GM19025 (cell line): ENCODE measurements around the gene VPREB1.
"Not testable (repeated sequence)": the region's sequence is repeated elsewhere in the genome, so short reads cannot be mapped to it uniquely, and the experiment has no call there.

Experiments used
- ATAC-seq: cut with Tn5 transposase; IDR thresholded peaks from one replicate; pipeline ENCODE4 v1.9.1; 2021; ENCODE audit warnings: mild to moderate bottlenecking, low read depth, moderate library complexity; ENCODE audit not compliant: unreplicated experiment

VPREB1 gene

DNA sequence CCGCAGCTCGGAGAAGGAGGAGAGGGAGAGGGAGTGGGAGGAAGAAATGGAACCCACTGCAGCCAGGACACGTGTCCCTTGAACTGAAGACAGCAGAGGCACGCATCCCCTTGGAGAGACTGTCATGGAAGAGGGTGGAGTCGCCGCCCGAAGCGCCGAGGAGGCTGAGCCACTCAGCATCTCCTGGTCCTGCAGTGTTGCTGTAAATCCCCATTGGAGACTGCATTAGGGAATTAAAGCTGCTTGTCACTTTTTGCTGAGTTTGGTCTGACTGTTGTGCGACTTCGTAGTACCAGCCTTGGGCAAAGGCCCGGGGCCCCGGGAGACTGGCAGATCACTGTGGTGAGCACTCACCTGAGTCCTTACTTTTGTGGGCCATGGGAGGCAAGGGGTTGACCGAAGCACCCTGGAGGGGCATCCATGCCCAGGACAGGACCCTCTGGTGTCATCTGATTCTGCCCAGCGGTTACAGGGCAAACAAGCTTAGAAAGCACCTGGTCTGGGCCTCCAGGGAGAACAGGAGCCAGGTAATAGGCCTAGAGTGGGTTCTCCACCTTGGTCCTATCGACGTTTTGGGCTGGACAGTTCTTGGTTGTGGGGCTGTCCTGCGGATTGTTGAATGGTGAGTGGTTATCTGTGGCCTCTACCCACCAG, 797 bp downstream of the VPREB1 start:
- ATAC-seq = no peak

DNA sequence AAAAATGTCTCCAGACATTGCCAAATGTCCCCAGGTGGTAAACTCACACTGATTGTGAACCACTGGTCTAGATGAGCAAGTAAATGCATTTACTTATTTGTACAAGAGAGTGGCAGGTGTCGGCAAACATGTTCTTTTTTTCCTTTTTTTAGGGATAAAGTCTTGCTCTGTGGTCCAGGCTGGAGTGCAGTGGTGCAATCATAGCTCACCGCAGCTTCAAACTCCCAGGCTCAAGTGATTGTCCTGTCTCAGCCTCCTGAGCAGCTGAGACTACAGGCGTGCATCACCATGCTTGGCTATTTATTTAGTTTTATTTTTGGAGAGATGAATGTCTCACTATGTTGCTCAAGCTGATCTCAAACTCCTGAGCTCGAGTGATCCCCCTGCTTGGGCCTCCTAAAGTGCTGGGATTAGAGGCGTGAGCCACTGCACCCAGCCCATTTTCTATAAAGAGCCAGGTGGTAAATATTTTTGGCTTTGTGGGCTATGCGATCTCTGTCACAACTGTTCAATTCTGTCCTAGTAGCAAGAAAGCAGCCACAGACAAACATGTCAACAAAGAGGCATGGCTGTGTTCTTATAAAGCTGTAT, 1.4 kb downstream of the VPREB1 start:
- no peak for ATAC-seq

DNA sequence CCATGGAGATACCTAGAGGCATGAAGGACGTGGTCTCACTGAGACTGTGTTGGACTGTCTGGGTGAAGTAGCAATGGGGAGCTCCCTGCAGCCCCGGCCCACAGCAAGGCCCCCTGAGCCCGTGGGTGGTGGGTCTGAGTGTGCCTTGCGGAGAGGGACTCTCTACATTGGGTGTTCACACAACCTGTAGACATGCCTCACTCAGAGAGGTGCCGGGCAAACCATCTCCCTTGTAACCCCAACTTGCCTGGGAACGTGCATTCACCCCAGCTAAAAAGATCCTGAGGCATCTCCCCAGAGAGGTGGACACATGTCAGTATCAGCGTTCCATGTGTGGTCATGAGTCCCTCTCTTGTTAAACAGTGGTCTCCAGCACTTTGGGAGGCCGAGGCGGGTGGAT, 2.1 kb downstream of the VPREB1 start:
- ATAC-seq = no peak

DNA sequence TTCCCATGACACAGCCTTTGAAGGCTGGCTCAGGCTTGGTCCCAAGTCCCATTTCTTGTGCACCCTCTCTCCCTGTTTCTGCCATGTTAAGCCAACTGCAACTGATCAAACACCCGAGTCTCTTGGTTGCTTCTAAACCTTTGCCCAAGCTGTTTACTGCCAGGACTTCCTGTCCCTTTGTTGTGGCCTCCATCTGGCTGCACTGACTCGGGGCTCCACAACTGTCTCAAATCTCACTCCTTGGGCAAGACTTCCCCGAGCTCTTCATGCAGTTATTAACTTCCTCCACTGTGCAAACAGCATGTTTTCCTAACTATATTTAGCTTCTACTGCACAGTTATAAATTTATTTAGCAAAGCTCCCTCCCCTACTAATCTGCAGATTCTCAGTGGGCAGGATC, 4.3 kb downstream of the VPREB1 start:
- ATAC-seq = no peak

DNA sequence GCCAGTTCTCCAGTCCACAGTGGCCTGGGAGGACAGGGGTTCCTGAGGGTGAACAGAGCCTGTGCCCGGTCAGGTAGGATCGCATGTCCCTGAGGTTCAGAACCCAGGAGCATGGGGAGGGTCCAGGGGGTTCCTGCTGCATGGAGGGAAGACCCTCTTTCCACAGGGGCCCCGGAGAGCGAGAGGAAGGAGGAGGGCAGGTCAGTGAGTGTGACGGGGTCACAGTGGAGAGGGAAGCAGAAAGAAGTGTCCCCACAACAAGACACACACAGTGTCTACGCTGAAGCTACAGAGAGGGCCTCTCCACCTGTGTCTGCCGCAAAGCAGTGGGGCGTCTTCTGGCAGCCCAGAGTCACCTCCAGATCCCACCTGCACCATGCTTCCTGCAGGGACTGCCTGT, 6.1 kb downstream of the VPREB1 start:
- ATAC-seq = not testable (repeated sequence)

DNA sequence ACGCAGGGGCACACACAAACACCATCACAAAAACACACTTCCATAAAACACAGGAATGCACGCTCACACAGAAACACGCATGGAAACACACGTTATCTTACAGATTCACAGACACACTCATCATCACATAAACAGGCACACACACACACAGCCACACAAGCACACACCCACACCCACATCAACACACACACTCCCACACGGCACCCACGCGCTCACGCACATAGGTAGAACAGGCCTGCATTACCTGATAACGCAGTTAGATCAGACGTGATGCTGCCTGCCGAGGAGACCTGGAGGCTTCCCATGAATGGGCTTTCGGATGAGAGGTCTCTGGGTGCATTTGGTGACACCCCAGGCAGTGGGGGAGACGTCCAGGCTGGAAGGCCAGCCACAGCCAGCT, 11.5 kb downstream of the VPREB1 start:
- not testable (repeated sequence) for ATAC-seq

DNA sequence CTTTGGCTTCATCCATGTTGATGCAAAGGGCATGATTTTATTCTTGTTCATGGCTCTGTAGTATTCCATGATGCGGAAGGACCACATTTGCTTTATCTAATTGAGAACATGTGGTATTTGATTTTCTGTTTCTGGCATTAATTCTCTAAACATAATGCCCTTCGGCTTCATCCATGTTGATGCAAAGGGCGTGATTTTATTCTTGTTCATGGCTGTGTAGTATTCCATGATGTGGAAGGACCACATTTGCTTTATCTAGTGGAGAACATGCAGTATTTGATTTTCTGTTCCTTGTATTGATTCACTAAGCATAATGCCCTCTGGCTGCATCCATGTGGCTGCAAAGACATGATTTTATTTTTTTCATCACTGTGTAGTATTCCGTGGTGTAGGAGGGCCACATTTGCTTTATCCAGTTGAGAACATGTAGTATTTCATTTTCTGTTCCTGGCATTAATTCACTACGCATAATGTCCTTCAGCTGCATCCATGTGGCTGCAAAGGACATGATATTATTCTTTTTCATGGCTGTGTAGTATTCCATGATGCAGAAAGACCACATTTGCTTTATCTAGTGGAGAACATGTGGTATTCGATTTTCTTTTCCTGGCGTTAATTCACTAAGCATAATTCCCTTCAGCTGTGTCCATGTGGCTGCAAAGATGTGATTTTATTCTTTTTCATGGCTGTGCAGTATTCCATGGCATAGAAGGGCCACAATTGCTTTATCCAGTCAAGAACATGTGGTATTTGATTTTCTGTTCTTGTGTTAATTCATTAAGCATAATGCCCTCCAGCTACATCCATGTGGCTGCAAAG, 14.2 kb downstream of the VPREB1 start:
- ATAC-seq = not testable (repeated sequence)

DNA sequence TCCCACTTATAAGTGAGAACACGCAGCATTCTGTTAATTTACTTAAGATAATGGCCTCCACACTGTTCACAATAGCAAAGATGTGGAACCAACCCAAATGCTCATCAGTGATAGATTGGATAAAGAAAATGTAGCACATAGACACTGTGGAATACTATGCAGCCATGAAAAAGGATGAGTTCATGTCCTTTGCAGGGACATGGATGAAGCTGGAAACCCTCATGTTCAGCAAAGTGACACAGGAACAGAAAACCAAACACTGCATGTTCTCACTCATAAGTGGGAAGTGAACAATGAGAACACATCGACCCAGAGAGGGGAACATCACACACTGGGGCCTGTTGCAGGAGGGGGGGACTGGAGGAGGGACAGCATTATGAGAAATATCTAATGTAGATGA, 15.6 kb downstream of the VPREB1 start:
- ATAC-seq = not testable (repeated sequence)

DNA sequence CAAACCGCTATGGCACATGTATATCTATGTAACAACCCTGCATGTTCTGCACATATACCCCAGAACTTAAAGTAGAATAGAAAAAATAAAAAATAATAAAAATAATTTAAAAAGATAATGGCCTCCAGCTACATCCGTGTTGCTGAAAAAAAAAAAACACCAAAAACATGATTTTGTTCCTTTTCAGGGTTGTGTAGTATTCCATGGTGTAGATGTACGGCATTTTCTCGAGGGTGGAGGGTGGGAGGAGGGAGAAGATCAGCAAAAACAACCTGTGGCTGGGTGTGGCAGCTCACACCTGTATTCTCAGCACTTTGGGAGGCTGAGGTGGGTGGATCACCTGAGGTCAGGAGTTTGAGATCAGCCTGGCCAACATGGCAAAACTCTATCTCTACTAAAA, 16.0 kb downstream of the VPREB1 start:
- ATAC-seq = not testable (repeated sequence)

DNA sequence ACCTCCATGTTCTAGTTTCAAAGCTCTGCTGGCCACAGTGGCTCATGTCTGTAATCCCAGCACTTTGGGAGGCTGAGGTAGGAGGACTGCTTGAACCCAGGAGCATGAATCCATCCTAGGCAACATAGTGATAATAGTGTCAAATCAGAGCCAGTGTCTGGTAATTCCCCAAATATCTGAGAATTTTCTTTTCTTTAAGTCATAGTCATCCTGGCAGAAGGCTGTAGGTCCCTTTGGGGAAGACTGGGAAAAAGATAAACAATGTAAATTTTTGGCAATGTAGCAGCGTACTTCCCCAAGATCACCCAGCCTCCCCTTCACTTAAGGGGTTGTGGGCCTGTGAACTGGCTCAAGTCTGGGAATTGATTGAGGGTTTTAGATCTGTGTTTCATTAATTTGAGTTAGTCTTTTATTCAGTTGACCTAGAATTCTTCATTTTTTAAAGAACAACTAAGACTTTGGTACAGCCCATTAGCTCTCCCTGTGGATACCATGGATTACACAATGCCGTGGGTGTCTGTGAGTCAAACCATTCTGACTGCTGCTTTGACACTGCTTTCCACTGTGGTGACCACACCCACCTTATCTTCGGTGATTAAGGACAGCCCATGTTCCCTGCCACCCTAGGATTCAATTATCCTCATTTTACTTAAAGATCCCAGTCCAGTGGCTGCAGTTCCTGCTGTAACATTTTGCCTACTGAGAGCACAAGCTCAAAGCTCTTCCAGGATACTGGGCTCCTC, 17.9 kb downstream of the VPREB1 start:
- ATAC-seq = not testable (repeated sequence)

DNA sequence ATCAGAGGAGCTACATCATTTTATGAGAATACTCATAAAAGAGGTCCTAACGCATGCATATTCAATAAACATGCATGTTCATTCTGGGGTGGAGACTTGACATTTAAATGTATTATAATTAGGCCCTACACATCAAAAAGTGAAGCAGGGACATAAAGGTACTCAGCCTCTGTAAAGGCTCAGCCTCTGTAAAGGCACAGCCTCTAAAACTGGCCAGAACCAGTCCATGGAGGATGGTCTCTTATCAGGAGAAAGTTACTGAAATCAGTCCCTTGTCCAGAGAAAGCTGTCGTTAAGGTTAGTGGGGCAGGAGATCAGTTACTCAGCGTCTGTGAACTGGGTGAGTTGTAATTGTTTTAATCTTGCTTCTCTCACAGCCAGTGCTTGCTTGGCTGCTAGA, 19.2 kb downstream of the VPREB1 start:
- not testable (repeated sequence) for ATAC-seq

DNA sequence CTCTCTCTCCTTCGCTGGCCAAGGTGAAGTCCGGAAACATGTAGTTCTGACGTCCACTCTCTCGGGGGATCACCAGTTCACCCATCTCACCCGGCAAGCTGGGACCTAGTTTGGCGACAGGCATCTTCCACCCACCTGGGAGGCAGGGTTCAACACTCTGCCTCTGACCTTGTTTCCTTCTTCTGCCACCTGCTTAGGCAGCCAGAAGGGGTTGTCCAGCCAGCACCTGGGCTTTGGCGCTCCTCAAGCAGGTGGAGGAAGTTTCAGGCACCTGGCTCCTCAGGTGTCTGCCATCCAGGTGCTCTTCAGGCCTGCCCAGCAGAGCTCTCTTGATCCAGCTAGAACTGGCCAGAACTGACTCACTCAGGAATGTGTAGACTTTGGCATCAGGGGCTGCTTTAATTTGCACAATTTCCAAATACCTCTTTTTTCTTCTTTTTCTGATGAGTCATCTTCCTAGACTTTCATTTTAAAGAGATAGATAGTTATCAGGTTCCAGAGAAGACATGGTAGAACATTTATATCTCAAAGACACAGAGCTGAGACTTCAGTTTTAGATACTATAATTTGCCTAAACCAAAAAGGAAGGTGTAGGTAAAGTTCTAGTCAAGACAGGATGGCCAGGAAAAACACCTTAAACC, 25.6 kb downstream of the VPREB1 start:
- ATAC-seq = not testable (repeated sequence)

DNA sequence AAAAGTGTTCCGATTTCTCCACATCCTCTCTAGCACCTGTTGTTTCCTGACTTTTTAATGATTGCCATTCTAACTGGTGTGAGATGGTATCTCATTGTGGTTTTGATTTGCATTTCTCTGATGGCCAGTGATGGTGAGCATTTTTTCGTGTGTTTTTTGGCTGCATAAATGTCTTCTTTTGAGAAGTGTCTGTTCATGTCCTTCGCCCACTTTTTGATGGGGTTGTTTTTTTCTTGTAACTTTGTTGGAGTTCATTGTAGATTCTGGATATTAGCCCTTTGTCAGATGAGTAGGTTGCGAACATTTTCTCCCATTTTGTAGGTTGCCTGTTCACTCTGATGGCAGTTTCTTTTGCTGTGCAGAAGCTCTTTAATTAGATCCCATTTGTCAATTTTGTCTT, 32.8 kb downstream of the VPREB1 start:
- not testable (repeated sequence) for ATAC-seq

DNA sequence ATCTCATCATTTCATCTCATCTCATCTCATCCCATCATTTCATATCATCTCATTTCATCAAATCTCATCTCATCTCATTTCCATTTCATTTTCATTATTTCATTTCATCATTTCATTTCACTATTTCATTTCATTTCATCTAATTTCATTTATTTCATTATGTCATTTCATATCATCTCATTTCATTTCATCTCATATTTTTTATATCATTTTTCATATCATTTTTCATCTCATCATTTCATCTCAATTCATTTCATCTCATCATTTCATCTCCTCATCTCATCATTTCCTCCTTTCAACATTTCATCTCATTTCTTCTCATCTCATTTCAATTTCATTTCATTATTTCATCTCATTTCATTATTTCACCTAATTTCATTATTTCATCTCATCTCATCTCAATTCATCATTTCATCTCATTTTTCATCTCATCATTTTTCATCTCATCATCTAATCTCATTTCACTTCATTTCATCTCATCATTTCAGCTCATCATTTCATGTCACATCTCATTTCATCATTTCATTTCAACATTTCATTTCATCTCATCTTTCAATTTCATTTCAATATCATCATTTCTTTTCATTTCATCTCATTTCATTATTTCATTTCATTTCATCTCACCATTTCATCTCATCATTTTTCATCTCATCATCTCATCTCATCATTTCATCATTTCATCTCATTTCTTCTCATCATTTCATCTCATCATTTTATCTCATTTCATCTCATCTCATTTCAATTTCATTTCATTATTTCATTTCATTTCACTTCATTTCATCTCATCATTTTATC, 40.6 kb downstream of the VPREB1 start:
- ATAC-seq = not testable (repeated sequence)

DNA sequence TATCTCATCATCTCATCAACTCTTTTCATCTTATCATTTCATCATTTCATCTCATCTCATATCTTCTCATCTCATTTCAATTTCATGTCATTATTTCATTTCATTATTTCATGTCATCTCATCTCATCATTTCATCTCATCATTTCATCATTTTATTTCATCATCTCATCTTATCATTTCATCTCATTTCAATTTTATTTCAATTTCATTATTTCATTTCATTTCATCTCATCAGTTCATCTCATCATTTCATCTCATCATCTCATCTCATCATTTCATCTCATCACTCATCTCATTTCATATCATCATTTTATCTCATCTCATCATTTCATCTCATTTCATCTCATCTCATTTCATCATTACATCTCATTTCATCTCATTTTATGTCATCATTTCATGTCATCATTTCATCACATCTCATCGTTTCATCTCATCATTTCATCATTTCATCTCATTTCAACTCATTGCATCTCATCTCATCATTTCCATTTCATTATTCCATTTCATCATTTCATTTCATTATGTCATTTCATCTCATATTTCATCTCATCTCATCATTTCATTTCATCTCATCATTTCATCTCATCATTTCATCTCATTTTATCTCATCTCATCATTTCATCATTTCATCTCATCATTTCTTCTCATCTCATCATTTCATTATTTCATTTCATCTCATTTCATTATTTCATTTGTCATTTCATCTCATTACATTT, 42.0 kb downstream of the VPREB1 start:
- not testable (repeated sequence) for ATAC-seq

DNA sequence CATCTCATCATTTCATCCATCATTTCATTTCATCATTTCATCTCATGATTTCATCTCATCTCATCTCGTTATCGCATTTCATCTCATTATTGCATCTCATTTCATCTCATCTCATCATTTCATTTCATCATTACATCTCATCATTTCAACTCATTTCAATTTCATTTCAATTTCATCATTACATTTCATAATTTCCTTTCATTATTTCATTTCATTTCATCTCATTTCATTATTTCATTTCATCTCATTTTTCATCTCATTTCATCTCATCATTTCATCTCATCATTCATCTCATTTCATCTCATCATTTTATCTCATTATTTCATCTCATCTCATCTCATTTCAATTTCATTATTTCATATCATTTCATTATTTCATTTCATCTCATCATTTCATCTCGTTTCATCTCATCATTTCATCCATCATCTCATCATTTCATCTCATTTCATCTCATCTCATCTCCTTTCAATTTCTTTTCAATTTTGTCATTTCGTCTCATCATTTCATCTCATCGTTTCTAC, 42.6 kb downstream of the VPREB1 start:
- ATAC-seq = not testable (repeated sequence)

DNA sequence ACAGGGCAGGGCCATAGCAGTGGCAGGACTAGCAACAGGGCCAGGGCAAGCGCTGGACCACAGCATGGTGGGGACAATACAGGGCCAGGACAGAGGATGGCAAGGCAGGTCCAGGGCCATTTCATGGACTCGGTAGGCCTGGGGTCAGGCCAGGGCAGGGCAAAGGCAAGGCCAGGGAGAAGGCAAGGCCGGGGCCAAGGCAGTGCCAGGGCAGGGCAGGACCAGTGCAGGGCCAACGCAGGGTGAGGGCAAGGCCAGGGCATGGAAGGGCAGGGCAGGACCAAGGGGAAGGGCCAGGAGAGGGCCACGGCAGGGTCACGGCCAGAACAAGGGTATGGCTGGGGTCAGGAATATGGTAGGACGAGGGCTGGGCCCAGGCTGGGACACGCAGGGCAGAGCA, 45.1 kb downstream of the VPREB1 start:
- not testable (repeated sequence) for ATAC-seq

DNA sequence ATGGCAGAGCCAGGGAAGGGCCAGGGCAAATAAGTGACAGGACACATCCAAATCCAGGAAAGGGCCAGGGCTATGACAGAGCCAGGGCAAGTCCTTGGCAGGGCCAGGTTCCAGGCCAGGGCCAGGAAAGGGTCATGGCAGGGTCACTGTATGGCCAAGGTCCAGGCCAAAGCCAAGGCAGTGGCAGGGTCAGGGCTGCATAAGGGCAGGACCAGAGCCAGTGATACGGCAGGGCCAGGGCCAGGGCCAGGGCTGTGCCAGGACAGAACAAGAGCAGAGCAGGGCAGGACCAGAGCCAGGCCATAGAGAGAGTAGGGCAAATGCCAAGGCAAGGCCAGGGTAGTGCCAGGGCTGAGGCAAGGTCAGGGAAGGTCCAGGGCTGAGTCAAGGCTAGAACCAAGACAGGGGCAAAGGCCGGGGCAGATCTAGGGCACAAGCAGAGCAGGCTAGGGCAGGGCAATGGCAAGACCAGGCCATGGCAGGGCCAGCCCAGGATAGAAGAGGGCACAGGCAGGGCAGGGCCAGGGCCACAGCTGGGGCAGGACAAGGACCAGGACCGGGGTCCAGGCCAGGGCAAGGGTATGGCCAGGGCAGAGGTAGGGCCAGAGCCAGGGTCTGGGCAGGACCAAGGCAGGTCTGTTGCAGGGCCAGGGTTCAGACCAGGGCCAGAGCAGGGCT, 46.7 kb downstream of the VPREB1 start:
- ATAC-seq = not testable (repeated sequence)
